LNCAP (cell line): Measurements from ENCODE around the gene HOATZ.

Experiments
- CTCF ChIP-seq: fragments of 450-650 bp; IDR thresholded peaks from 2 replicates; pipeline ENCODE4 v1.5.1; 2017; ENCODE audit warnings: mild to moderate bottlenecking

HOATZ gene

DNA sequence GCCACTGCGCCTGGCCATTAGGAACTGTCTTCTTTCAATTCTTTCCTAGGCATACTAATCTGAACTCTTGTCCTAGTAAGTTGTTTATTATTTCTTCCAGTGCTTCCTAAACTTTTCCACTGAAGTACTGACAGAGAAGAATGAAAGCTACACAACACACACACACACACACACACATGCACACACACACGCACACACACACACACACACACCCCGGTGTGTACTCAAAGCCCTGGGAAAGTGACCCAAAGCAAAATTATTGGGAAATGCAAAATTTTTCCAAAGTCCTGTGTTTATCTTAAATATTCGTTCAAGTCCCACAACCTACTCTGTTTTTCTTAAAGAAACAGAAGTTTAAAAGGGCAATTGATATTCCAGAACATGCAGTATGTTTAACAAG, 68.3 kb downstream of the HOATZ start:
- no peak for TF ChIP-seq CTCF

DNA sequence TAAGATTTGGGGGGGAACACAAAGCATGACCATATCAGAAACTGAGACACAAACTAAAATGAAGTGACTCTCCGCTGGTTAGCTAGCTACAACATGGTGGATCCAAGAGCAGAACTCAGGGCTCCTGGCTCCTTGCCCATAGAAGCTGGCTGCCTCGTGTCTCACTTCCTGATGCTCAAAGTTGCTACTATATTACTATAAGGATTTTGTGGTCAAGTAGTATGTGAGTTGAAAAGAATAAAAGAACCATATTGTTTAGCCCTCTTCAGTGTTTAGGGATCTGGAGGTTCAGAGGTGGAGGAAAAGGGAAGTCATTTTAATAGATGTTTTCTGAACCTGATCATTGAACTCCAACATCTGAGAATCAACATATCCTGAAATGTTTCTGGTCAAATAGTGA, 70.8 kb downstream of the HOATZ start:
- TF ChIP-seq CTCF = no peak

DNA sequence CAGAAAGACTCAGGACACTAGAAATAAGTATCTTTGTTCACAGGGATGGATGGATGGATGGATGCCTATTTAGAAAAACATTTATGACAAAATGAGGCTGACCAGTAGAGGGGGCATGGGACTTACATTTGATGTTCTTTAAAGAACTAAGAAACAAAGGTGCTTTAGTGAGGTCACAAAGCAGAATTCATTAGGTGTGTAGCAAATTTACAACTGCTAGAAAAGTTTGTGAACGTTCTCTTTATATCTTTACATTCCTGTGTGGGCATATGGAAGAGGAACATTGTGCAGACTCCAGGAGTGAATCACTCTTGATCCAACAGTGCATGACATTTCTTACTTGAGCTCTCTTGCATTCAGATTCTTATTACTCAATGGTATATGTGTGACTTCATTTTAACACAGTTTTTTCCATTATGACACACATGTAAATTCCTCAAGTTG, 71.8 kb downstream of the HOATZ start:
- TF ChIP-seq CTCF = peak; percentile 64
